NOMO-1 treated with DMSO at 0.1 percent for 48 hours (cell line): ENCODE measurements around the gene CENPL.
"Not testable (repeated sequence)": the region's sequence is repeated elsewhere in the genome, so short reads cannot be mapped to it uniquely, and the experiment has no call there.

Experiments used
- DNase-seq: peaks from one replicate; lab custom pipeline; 2025; ENCODE audit not compliant: unreplicated experiment; lab: John Stamatoyannopoulos, UW

CENPL gene, protein sequence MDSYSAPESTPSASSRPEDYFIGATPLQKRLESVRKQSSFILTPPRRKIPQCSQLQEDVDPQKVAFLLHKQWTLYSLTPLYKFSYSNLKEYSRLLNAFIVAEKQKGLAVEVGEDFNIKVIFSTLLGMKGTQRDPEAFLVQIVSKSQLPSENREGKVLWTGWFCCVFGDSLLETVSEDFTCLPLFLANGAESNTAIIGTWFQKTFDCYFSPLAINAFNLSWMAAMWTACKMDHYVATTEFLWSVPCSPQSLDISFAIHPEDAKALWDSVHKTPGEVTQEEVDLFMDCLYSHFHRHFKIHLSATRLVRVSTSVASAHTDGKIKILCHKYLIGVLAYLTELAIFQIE

DNA sequence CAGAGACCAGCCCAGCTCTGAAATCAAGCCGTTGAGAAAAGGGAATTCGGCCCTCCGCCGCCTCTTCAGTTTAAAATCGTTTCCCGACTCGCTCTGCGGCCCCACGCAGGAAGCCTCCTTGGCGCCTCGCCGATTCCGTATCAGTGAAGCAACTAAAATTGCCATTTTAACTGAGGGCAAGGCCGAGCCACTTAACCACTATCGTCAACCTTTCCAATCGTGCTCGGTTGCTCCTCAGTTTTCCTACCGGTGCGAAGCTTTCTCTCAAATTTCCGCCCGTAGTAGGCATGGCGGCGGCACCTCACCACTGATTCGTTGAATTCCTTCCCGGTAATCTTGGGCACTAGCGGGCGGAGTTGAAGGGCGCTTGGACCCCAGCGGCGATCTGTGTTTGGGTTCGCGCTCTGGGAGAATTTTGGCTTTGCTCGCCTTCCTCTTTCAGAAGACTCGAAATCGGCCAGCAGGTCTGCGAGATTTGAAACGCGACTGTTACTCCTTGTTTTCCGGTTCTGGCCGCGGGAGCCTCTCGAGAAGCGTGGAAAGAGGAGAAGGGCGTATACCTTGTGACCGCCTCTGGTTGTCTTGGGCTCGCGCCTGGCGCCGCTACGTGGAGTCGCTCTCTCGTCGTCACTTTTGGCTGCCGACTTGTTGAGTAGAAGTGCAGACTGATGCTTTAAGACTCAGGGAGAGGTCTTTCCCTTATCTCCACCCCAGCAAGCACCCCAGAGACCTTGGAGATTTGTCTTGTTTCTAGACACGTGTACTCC, at the start of gene CENPL, which contains the start of gene DARS2:
CENPL (minus strand) TSS at position 569 of the 767 bp plus-strand sequence. CDS start 13,584 bp downstream, outside the sequence.
DARS2 (plus strand) TSS at position 359 of the 767 bp plus-strand sequence. CDS start 557 bp downstream, outside the sequence.
- DNase-seq, result peak; percentile 99

DNA sequence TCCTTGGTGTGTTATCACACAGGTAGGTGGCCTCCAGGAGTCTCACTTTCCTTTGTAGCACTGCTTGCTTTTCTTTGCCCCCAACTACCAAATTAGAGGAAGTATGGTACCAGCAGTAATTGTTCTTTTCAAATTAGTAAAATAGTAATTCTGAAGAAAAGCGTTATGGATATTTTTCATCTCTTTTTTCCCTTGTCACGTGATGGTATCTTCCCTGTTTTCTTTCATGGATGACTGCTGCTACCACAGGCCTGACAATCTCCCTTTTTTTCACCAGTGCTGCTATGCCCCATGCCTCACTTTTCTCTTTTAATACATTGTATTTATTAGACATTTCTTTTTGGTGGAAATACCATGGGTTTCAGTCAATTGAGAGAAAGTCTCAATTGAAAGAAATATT, 46.8 kb upstream of the CENPL start:
- no peak for DNase-seq

DNA sequence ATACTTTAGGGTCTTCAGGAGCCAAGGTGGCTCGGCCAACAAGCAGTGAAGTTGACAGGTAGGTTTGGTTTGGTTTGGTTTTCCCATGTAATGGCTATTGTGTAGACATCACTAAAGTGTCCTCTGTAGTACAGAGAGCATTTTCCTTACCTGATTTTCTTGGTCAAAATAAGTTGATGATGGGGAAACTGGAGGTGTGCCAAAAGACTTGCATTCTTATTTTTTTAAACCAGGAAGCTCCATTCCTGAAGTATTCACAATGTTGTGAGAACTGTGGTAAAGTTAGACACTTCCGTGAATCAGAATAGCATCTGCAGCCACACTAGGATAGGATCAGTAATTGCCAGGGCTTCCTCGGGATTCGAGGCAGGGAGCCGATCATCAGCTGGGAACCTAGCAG, 46.4 kb upstream of the CENPL start:
- no peak for DNase-seq

DNA sequence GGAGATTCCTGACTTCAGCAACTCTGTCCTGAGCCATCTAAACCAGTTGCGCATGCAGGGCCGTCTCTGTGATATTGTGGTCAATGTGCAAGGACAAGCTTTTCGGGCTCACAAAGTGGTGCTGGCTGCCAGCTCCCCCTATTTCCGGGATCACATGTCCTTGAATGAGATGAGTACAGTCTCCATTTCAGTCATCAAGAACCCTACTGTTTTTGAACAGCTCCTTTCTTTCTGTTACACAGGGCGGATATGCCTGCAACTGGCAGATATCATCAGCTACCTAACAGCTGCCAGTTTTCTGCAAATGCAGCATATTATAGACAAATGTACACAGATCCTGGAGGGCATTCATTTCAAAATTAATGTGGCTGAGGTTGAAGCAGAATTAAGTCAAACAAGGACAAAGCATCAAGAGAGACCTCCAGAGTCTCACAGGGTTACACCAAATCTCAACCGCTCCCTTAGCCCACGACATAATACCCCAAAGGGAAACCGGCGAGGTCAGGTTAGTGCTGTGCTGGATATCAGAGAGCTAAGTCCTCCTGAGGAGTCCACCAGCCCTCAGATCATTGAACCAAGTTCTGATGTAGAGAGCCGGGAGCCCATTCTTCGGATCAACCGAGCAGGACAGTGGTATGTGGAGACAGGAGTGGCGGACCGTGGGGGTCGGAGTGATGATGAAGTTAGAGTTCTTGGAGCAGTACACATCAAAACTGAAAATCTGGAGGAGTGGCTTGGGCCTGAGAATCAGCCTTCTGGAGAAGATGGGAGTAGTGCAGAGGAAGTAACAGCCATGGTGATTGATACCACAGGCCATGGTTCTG, 45.8 kb upstream of the CENPL start:
- DNase-seq, result no peak

DNA sequence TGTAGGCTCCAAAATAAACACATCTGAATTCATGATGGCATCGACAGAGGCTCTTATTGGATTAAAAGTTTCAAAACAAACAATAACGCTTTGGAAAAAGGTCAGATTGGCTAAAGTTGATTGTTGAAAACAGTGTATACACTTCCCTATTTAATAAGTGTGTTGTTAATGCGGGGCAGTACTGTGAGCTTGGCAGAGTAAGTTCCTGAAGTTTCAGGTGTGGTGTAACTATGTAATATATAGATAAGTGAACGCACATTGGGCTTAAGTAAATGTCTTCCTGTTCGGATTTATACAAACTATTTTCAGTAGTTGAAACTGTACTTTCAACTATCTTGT, 44.3 kb upstream of the CENPL start:
- DNase-seq, result peak; percentile 55

DNA sequence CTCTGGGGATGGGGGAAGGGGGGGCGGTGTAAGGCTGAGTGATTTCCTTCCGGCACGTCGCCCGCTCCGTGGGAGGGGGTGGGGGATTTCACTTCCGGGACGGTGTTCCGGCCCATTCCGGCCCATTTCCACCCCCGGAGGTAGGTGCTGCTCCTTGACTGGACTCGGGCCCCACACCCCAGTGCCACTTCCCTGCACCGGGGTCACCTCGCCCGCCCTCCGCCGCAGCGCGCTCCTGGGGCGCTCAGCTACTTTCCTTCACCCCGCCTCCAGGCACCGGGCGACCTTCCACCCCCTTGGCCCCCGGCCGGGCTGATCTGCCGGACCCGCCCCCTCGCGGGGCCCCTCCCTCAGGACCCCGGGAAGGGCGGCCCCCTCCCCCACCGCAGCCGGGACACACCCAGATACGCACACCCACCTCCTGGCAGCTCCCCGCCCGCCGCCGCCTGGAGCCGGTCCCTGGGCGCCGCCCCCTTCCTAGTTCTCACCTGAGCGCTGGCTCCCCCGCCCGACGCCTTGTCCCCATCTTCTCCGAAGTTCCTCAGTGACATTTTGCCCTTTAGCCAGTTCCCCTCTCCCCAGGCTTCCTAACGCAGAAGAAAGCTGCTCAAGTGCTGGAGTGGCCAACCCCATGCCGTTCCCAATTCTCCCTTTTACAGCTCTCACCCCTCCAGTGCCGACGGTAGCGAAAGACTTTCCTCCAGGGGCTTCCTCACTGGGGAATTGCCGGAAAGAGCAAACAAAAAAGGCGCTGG, 43.8 kb upstream of the CENPL start, which contains the start of gene ZBTB37:
ZBTB37 (plus strand) TSS at position 115 of the 755 bp plus-strand sequence. CDS start 1,846 bp downstream, outside the sequence.
- DNase-seq, result peak; percentile 89

DNA sequence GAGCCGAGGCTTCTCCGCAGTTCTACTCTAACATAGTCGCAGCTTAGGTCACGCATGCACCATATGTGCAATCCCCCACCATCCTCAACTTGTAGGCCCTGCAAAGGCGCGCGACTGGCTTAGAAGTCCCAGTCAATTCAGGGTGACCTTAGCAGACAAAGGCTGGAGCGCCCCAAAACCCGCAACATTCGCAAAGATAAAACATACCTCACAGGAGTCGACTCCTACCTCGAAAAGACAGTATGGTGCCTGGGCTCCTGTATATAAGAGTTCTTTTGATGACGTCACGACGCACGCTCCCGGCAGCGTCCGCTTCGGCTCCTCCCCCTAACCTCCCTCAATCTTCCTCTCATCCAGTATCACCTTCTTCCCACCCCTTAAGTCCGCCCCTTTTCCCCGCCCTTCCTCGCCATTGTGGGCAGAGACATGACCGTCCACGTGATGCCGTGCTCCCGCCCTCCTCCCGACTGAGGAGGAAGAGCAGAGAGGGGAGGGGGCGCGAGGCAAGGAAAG, 43.1 kb upstream of the CENPL start, which contains the start of gene GAS5:
GAS5 (minus strand) TSS at position 237 of the 513 bp plus-strand sequence.
- peak; percentile 98 for DNase-seq

DNA sequence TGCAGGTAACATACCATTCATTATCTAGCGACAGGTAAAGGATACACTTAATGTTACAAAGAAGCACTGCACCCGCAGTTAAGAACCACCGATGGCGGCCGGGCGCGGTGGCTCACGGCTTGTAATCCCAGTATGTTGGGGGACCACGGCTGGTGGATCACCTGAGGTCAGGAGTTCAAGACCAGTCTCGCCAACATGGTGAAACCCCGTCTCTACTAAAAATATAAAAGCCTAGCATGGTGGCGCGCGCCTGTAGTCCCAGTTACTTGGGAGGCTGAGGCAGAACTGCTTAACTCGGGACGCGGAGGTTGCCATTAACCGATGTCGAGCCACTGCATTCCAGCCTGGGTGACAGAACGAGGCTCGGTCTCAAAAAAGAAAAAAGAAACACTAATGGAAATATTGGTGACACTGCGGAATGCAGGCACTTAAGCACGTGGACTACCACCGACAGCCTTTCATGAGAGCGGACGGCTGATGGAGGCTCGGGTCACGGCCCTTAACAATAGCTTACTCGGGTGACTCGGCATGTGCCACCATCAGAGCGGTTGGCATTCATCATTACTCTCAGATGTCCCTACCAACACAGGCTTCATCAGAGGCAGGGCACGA, 42.6 kb upstream of the CENPL start:
- no peak for DNase-seq

DNA sequence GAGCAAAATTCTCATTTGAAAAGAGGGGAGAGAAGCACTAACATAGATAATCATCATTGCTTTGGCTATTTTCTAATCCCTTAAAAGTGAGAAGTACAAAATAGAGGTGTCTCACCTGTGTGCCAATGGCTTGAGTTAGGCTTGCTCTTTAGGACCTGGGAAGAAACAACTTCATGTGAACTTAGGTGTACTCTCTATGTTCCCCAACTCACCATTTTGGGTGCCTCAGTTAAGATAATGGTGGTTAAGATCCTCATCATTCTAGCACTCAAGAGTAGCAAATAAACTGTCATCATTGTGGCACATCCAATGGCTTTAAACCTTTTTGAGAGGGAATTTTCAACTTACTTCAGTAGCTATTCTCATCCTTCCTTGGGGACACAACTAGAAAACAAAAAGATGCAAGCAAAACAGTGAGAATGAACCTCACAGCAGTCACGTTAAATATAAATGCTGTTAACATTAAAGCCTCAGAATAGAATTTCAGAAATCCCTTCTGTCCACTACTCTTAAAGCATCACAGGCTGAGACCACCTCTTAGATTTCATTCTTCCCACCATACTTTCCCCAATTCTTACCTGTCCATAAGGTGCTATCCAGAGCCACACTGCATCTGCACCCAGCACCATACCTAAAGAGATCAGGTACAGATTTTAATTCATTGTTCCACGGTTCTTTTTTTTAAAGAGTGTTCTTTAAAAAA, 41.9 kb upstream of the CENPL start:
- no peak for DNase-seq

DNA sequence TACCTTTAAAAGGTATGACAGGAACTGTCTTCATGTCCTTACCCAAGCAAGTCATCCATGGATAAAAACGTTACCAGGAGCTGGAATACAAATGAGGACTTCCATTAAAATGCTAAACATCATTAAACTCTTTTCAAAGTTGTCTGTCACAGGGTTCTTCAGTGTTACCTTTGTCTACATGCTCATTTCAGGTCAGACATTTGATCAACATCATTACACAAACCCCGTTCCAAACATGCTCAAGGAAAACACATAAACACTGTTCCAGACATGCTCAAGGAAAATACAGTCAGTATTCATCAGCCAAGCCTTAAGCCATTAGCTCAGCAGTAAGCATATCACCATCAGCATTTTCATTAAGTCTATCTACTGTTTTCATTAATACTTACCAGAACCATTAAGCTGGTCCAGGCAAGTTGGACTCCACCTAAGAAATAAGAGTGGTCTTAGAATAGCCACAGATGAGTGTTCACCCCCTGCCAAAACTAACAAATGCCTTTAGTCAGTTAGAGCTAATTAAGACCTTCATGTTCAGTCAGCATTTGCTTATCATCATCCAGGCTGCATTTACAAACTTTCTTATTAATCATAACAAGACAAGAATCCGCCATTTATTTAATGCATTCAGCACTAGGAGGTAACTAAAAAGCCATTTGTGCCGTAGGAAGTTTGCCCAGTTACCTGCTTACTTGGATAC, 40.9 kb upstream of the CENPL start:
- no peak for DNase-seq

DNA sequence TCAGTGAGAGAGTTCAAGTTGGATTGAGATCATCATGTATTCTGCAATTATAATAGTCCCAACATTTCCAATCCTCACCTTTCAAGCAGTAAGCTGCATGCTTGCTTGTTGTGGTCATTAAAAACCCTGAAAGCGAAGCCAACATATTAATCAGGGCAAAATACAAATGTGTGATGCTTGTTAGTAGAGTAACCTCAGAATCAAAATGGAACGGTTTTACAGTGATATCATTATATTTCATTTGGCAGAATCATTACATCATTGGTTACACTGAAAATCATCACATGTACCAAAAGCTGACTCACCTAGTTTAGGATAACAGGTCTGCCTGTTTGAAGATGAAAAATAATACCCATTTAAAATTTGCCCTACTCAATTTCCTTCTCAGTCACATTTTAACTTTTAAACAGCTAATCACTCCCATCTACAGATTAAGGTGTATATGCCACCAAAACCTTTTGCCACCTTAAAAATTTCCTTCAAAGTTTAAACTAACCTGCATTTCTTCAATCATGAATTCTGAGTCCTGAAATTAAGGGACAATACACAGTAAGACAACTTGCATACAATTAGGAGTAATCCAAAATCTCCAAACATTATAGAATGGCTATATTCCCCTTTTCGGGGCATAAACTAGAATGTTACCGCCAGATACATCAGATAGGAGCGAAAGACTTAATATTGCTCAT, 39.6 kb upstream of the CENPL start:
- no peak for DNase-seq

DNA sequence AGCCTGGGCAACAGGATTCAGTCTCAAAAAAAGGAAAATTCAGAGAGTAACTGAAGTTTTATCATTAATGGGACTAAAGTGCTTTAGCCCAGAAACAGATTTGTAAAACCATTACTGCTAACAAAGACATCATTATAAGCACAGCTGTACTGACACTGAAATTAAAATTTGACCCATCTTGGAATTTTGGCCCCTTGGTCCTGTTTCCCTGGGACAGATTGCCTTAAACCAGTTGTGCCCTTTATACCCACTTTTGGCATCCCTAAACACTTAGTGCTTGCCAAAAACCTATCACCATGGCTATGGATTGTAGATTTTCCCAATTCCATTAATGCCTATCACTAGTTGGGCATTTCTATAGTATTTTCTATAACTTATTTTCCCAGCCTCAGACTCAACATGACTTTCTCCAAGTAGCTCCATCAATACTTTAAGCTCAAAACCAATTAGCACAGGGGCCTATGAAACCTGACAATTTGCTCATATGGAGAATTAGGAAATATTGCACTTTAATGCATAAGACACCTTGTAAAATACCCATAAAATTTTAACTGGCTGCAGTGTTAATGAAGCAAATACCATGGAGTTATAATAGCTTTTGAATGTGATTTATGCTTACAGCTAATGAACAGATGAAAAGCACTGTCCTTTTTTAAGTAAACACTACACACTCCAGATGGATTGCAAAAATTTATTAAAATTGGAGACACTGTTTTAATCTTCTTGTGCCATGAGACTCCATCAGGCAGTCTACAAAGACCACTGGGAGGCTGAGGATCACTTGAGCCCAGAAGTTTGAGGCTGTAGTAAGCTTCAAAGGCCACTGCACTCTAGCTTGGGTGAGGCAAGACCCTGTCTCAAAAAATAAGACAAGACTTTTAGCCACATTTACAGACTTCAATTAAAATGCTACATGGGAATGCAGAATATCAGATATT, 38.8 kb upstream of the CENPL start:
- no peak for DNase-seq

DNA sequence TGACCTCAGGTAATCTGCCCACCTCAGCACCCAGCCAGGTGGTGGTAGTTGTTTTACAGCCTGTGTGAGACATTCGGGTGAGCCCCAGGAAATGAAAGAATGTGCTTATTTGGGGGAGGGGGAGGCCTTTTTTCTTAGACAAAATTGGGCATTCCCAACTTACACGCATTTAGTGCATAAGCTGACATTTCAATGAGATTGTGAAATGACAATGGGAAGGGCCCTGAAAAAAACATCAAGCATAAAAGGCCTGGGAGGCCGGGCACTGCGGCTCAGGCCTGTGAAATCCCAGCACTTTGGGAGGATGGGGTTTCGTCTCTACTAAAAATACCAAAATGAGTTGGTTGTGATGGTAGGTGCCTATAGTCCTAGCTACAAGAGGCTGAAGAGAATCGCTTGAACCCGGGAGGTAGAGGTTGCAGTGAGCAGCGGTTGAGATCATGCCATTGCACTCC, 38.1 kb upstream of the CENPL start:
- DNase-seq, result no peak

DNA sequence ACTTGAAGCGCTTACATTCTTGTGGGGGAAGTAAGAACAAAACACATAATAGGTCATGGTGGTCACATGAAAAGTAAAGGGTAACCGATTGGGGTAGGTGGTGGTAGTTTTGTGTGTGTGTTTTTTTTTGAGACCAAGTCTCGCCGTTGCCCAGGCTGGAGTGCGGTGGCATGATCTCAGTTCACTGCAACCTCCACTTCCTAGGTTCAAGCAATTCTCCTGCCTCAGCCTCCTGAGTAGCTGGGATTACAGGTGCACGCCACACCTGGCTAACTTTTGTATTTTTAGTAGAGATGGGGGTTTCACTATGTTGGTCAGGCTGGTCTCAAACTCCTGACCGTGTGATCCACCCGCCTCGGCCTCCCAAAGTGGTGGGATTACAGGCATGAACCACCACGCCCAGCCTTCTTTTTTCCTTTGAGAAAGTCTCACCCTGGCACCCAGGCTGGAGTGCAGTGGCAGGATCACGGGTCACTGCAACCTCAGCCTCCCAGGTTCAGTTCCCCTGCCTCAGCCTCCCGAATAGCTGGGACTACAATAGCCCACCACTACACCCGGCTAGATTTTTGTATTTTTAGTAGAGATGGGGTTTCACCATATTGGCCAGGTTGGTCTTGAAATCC, 37.6 kb upstream of the CENPL start:
- DNase-seq, result not testable (repeated sequence)

DNA sequence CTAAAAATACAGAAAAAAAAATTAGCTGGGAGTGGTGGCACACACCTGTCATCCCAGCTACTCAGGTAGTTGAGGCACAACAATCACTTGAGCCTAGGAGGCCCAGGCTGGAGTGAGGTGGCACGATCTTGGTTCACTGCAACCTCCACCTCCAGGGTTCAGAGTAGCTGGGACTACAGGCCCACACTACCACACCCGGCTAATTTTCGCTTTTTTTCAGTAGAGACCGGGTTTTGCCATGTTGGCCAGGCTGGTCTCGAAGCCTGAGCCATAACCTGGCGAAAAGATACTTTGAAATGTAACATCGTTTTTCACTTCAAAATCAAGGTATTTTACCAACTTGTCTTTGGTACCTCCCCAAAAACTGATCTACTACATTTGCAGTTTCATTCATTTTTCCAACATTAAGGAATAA, 37.1 kb upstream of the CENPL start:
- DNase-seq, result no peak

DNA sequence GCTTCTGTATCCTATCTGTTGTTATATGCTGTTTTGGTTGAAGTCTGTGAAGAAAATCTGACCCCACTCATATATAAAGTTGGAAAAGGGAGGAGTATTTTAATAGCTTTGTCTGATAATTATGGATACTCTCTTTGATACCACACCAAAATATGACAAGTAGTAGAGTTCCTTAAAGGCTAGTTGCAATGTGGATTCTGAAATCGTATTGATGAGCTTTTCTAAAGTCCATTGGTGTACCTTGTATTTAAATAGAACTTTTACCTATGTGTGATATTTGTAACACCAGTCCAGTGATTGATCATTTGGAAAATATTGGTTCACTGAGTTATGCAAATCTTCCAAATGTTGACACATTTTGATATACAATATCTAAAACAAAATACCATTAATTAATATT, 35.4 kb upstream of the CENPL start:
- DNase-seq, result no peak
